Keratinocyte (primary cell): Measurements from ENCODE around the gene DCTN3. TPM values are rescaled to one million over a fixed set of nuclear protein-coding genes. Genes with fewer than 3 reads are reported as not detected.

Experiments used
- DNase-seq: peaks from one replicate; pipeline ENCODE4 v3.0.0-alpha.2; 2011; ENCODE audit warnings: low read depth, missing footprints, low spot score
- FAIRE-seq: peaks from 2 replicates; lab custom pipeline; 2011; peaks lifted over from hg19 to GRCh38; lab: Jason Lieb, UNC
- H2AFZ ChIP-seq: 2 replicates; pipeline ENCODE4 v1.6.0; 2012; ENCODE audit warnings: low read length, control low read depth, inconsistent platforms; ENCODE audit not compliant: control insufficient read depth
- H3K27ac ChIP-seq: 2 replicates; pipeline ENCODE4 v1.5.1; 2011; ENCODE audit warnings: low read length; ENCODE audit not compliant: control insufficient read depth, insufficient read depth
- H3K27me3 ChIP-seq: 3 replicates; pipeline ENCODE4 v1.6.0; 2011; ENCODE audit warnings: low read length; ENCODE audit not compliant: control insufficient read depth, insufficient read depth; ENCODE audit errors: extremely low read depth
- H3K36me3 ChIP-seq, 2 experiments: 2 replicates in 1 of 2; 3 replicates in 1 of 2; pipeline ENCODE4 v1.5.1; 2011; ENCODE audit warnings: low read length in 2 of 2, mild to moderate bottlenecking in 1 of 2; ENCODE audit not compliant: control insufficient read depth in 2 of 2, insufficient read depth in 2 of 2; ENCODE audit errors: extremely low read depth in 1 of 2
- H3K4me1 ChIP-seq: 3 replicates; pipeline ENCODE4 v1.5.1; 2011; ENCODE audit warnings: low read length; ENCODE audit not compliant: control insufficient read depth, insufficient read depth; ENCODE audit errors: extremely low read depth
- H3K4me2 ChIP-seq: 3 replicates; pipeline ENCODE4 v1.6.0; 2011; ENCODE audit warnings: low read depth, low read length; ENCODE audit not compliant: control insufficient read depth, insufficient read depth; ENCODE audit errors: extremely low read depth
- H3K4me3 ChIP-seq, 3 experiments: fragments of 200-600 bp in 1 of 3; sonication (generic) in 1 of 3; 2 replicates in 2 of 3; 3 replicates in 1 of 3; pipeline ENCODE4 v1.5.1; 2011 to 2016; ENCODE audit warnings: low read length in 3 of 3, mild to moderate bottlenecking in 3 of 3, control low read depth in 2 of 3, inconsistent platforms in 1 of 3, low read depth in 1 of 3, mixed read lengths in 1 of 3, mixed run types in 1 of 3, moderate library complexity in 1 of 3; ENCODE audit not compliant: control insufficient read depth in 2 of 3, insufficient read depth in 2 of 3; ENCODE audit errors: extremely low read depth in 1 of 3
- H3K79me2 ChIP-seq: 2 replicates; pipeline ENCODE4 v1.6.0; 2012; ENCODE audit warnings: low read length; ENCODE audit not compliant: control insufficient read depth, insufficient read depth
- H3K9ac ChIP-seq: 3 replicates; pipeline ENCODE4 v1.6.0; 2011; ENCODE audit warnings: low read length; ENCODE audit not compliant: control insufficient read depth, insufficient read depth; ENCODE audit errors: extremely low read depth
- H3K9me1 ChIP-seq: 3 replicates; pipeline ENCODE4 v1.6.0; 2011; ENCODE audit warnings: low read length; ENCODE audit not compliant: control insufficient read depth, insufficient read depth; ENCODE audit errors: extremely low read depth
- H3K9me3 ChIP-seq: 2 replicates; pipeline ENCODE4 v1.5.1; 2012; ENCODE audit warnings: low read depth, low read length; ENCODE audit not compliant: control insufficient read depth
- H4K20me1 ChIP-seq: 3 replicates; pipeline ENCODE4 v1.6.0; 2011; ENCODE audit warnings: low read length; ENCODE audit not compliant: control insufficient read depth, insufficient read depth; ENCODE audit errors: extremely low read depth
- EZH2 ChIP-seq: IDR thresholded peaks from one replicate; pipeline ENCODE4 v1.6.1; 2012; ENCODE audit warnings: inconsistent platforms, mild to moderate bottlenecking, low read length, moderate library complexity
- dilution Hi-C: fragments of 300-500 bp; cut with MboI; formaldehyde crosslinking; loops from one replicate; pipeline ENCODE4 v1.7.0; 2020; ENCODE audit warnings: low sequenced_read_pairs; ENCODE audit not compliant: extremely low pct_ligation_motif_present
- polyA plus RNA-seq, 5 experiments: library from polyadenylated mRNA; depleted of rRNA in 3 of 5; stranded (reverse) in 3 of 5; stranded (forward) in 1 of 5; unstranded in 1 of 5; fragments of >200 nt; gene quantifications; 1 replicate in 1 of 5; 2 replicates in 3 of 5; 3 replicates in 1 of 5; pipeline versions ENCODE4 v1.2.1 to v1.2.3, GENCODE V29; 2011 to 2012; ENCODE audit warnings: missing spikeins in 2 of 5, low read depth in 1 of 5, low replicate concordance in 1 of 5
- TF ChIP-seq, protein P1 (sequence below), 3 experiments: IDR thresholded peaks in 1 of 3; conservative IDR thresholded peaks in 1 of 3; optimal IDR thresholded peaks in 1 of 3; 2 replicates in 2 of 3; 3 replicates in 1 of 3; pipeline versions ENCODE3 to v1.5.1; 2011; ENCODE audit warnings: low read length in 3 of 3, mild to moderate bottlenecking in 3 of 3, moderate library complexity in 2 of 3, control low read depth in 1 of 3, inconsistent platforms in 1 of 3; ENCODE audit not compliant: insufficient read depth in 2 of 3; ENCODE audit errors: extremely low read depth in 1 of 3

DCTN3 gene
- polyA plus RNA-seq, 1 donor (not counting 4 experiments of a cell fraction or from before 2014, with no cell fraction given): 106 TPM

DNA sequence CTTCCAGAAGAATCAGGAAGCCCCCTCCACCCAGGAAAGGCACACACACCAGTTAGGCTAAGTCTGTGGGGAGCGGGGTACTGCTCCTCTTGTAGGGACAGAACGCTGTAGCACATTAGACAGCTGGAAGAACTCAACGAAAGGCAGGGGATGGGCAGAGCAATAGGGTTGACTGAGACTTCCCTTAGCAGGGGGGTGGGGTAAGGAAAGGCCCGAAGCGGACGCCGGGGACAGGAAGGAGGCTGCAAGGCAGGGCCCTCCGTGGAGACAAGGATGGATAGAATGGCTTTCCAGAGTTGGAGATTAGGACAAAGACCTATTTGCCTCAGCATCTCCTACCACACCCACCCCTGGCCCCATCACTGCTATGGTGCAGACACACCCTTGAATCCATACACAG lies 45.1 kb downstream of the DCTN3 start:
- Histone ChIP-seq H3K79me2 (no peaks in the 10 kb centered on the region), H3K36me3 (no peaks in the 10 kb centered on the region), H4K20me1 (no peaks in the 10 kb centered on the region), H3K4me2 (no peak overlapping the region), H3K4me1 (no peaks in the 10 kb centered on the region), H3K9me1 (no peaks in the 10 kb centered on the region), H2AFZ (no peak overlapping the region), H3K4me3 (no peak overlapping the region), H3K9ac (no peak overlapping the region), H3K9me3 (no peaks in the 10 kb centered on the region), H3K27me3 (peaks cover 67% of the 10 kb centered on the region), H3K27ac (no peak overlapping the region)
- TF ChIP-seq, protein P1, sequence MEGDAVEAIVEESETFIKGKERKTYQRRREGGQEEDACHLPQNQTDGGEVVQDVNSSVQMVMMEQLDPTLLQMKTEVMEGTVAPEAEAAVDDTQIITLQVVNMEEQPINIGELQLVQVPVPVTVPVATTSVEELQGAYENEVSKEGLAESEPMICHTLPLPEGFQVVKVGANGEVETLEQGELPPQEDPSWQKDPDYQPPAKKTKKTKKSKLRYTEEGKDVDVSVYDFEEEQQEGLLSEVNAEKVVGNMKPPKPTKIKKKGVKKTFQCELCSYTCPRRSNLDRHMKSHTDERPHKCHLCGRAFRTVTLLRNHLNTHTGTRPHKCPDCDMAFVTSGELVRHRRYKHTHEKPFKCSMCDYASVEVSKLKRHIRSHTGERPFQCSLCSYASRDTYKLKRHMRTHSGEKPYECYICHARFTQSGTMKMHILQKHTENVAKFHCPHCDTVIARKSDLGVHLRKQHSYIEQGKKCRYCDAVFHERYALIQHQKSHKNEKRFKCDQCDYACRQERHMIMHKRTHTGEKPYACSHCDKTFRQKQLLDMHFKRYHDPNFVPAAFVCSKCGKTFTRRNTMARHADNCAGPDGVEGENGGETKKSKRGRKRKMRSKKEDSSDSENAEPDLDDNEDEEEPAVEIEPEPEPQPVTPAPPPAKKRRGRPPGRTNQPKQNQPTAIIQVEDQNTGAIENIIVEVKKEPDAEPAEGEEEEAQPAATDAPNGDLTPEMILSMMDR (optimal IDR thresholded peaks at IDR 0.05 in 1 of 3, IDR thresholded peaks at IDR 0.05 in 1 of 3, conservative IDR thresholded peaks at IDR 0.05 in 1 of 3; ENCODE audit: extremely low read depth in 1 of 3, insufficient read depth in 2 of 3, low read length in 3 of 3): no peak
- TF ChIP-seq EZH2: no peak
- FAIRE-seq: no peak
- dilution Hi-C loops: no loop called here
- DNase-seq: no peak

- Histone ChIP-seq H3K9ac (no peak overlapping the region), H2AFZ (no peak overlapping the region), H3K9me1 (no peaks in the 10 kb centered on the region), H3K4me2 (no peak overlapping the region), H3K9me3 (no peaks in the 10 kb centered on the region), H4K20me1 (no peaks in the 10 kb centered on the region), H3K27me3 (peaks cover 67% of the 10 kb centered on the region), H3K4me3 (no peak overlapping the region), H3K27ac (no peak overlapping the region), H3K36me3 (no peaks in the 10 kb centered on the region), H3K4me1 (no peaks in the 10 kb centered on the region), H3K79me2 (no peaks in the 10 kb centered on the region)
- TF ChIP-seq EZH2: no peak
- TF ChIP-seq, protein P1 (optimal IDR thresholded peaks at IDR 0.05 in 1 of 3, IDR thresholded peaks at IDR 0.05 in 1 of 3, conservative IDR thresholded peaks at IDR 0.05 in 1 of 3; ENCODE audit: extremely low read depth in 1 of 3, insufficient read depth in 2 of 3, low read length in 3 of 3): no peak
- DNase-seq (no peak), FAIRE-seq (no peak)
- dilution Hi-C loops: no loop called here
Observed at GRCh38 chr9:34574571-34574970, 45.7 kb downstream of the DCTN3 start.
